Activated T-helper 1 cell treated with Interleukin-2 at 50 U/mL for 16 hours (primary cell): Measurements from ENCODE around the gene ATXN7L1.
"Not testable (repeated sequence)": the region's sequence is repeated elsewhere in the genome, so short reads cannot be mapped to it uniquely, and the experiment has no call there.

ENCODE experiments used
- DNase-seq: peaks from one replicate; pipeline ENCODE4 v3.0.0-alpha.2; 2020; ENCODE audit warnings: low read depth

ATXN7L1 gene

DNA sequence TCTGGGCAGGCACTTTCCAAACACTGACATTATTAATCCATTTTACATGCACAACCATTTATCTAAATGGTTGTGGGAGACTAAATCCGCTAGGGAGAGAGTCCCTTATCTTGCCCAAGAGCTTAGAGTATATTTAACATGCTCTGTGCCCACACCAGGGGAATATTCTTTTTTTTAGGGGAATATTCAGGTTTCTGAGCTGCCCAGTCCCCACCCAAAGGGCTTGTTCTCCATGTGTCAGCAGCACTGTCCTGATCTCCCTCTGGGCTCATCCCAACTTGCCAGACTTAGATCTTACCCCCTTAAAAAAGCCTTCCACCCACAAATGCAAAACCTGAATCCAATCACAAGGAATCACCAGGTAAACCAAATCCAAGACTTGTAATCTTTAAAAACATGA lies 132.1 kb downstream of the ATXN7L1 start:
- DNase-seq: no peak

GRCh38 chr7:105743351-105744090 lies 132.9 kb downstream of the ATXN7L1 start:
- no peak for DNase-seq

GRCh38 chr7:105742787-105743186 lies 133.6 kb downstream of the ATXN7L1 start:
- no peak for DNase-seq

GRCh38 chr7:105741982-105742381 lies 134.4 kb downstream of the ATXN7L1 start:
- DNase-seq: no peak

DNA sequence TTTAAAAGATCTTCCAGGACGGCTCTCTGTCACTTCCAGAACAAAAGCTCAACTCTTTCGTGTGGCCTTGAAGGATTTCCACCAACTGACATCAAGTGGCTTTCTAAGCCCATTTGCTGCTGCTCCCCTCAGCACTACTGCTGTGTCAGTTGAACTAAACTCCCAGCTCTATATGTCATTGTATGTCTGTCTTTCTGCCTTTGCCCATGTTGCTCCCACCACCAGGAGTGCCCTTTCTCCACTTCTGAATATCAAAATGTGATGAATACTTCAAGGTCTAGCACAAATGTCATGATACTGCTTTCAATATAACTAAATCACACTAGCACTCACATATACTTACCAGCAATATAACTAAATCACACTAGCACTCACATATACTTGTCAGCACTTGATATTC lies 138.3 kb downstream of the ATXN7L1 start:
- no peak for DNase-seq

- no peak for DNase-seq
Measured at GRCh38 chr7:105734233-105734632, 142.2 kb downstream of the ATXN7L1 start.

- no peak for DNase-seq
Measured at GRCh38 chr7:105731042-105731441, 145.4 kb downstream of the ATXN7L1 start.

GRCh38 chr7:105728028-105728427 lies 148.4 kb downstream of the ATXN7L1 start:
- DNase-seq: no peak

DNA sequence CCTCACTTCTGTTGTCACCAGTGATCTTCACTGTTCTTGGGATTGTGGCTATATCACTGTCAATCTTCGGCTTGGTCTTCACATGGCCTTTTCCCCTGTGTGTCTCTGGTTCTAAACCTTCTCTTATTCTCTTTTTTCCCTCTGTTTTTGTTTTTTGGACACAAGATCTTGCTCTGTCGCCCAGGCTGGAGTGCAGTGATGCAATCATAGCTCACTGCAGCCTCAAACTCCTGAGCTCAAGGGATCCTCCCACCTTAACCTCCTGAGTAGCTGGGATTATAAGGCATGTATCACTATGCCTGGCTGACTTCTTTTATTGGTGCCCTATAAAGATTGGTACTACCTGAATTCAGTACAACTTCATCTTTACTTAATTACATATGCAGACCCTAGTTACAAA lies 151.7 kb downstream of the ATXN7L1 start:
- DNase-seq: no peak

DNA sequence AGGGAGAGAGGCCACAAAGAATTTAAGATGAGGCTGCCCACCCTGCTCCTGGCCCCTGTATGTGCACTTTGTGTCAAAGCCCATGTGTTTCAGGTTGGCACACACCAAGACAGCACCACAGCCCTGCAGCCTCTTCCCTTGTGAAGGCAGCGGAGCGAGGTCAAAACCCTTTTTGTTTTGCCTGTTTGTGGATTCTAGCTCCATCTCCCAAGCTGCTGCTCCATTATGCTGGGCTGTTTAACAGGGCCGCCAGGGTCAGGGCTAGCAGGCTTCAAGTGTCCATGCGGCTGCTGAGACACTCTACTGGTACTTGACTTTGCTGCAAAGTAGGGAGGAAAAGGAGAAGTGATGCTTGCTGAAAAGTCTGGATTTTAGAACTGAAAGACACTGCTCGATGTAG lies 152.8 kb downstream of the ATXN7L1 start:
- DNase-seq: no peak

DNA sequence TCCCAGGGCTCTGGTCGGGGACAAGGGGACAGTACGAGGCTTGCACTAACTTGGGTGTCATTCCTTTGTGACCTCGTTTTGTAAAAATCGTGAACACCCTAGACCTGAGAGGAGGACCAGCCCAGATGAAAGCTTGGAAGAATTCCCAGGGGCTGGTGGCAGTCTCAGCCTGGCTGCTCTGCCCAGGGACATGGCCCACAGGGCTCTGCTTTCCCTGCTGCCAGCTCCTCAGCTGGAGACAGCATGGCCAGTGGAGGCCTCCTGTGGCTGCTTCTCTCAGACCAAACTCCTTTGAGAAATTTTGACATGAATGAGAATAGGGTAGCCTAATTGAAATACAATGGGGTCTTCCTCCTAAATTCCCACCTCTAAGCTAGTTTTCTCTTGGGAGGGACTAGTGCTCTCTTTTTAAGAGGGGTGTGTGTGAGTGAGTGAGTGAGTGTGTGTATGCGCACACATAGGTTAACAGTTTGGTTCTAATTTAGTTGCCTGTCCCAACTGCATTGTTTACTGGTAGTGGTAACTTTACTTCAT lies 154.8 kb downstream of the ATXN7L1 start:
- DNase-seq: no peak

DNA sequence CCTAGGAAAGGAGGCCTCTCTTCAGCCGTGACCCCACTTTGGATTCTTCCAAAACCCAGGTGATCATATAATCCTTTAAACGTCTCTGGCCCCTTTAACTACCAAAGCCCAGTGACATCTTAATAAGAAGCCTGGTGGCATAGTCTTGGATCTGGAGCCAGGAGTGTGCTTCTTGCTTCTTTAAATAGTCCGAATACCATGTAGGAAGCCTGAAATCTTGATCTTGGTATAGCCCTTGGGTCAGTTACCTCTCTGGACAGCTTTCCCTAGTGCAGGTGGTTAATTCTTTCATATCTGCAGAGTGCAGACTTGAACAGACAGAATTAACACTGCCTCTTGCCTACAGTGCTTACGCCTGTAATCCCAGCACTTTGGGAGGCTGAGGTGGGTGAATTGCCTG lies 156.5 kb downstream of the ATXN7L1 start:
- DNase-seq: no peak

DNA sequence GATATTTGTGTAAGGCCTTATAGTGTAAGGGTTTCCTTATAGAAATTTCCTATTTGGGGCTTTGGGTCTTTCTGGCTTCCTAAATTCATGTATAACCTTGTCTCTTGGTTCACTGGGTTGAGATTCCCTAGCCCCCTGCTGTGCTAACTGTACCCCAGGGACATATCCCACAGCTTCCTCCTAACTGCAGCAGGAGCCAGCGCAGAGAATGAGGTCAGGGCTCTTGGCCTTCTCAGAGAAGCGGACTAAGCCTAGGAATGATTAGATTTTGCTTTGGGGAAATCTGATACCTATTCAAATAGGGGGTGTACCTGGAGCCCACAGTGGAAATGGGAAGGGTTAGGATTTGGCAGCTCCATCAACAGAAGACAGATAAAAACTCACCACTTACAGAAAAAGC lies 157.0 kb downstream of the ATXN7L1 start:
- DNase-seq: no peak

DNA sequence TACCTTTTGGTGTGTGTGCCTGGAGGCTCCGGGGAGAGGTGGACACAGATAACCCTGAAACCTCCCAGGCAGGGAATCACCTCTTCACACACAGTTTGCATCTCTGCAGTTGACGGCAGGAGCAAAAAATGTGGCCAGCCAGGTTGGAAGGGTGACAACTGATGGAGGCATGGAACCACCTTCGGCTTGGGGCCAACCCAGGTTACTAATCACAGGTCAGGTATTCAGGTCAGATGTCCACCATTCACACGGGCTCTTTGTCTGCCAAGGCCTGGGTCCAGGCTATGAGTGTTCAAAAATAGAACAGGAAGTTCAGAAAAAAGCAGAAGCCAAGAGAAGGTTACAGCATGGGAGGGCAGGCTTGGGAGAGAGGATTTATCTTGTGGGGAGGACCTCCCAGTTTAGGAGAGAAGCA lies 157.9 kb downstream of the ATXN7L1 start:
- DNase-seq: no peak

- no peak for DNase-seq
Measured at GRCh38 chr7:105715528-105715927, 160.9 kb downstream of the ATXN7L1 start.

- no peak for DNase-seq
Measured at GRCh38 chr7:105713488-105714465, 162.6 kb downstream of the ATXN7L1 start.

- DNase-seq: no peak
Measured at GRCh38 chr7:105712877-105713276, 163.5 kb downstream of the ATXN7L1 start.

DNA sequence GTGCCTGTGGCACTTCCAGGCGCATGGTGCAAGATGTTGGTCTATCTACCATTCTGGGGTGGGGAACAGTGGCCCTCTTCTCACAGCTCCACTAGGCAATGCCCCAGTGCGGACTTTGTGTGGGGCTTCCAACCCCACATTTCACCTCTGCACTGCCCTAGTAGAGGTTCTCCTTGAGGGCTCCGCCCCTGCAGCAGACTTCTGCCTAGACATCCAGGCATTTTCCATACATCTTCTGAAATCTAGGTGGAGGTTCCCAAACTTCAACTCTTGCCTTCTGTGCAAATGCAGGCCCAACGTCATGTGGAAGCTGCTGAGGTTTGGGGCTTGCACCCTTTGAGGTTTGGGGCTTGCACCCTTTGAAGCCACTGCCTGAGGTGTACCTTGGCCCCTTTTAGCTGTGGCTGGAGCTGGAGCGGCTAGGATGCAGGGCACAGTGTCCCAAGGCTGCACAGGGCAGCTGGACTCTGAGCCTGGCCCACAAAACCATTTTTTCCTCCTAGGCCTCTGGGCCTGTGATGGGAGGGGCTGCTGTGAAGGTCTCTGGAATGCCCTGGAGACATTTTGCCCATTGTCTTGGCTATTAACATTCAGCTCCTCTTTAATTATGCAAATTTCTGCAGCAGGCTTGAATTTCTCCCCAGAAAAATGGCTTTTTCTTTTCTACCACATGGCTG lies 164.5 kb downstream of the ATXN7L1 start:
- DNase-seq: no peak

GRCh38 chr7:105710720-105711119 lies 165.7 kb downstream of the ATXN7L1 start:
- not testable (repeated sequence) for DNase-seq

GRCh38 chr7:105708763-105709080 lies 167.7 kb downstream of the ATXN7L1 start:
- DNase-seq: no peak

- no peak for DNase-seq
Measured at GRCh38 chr7:105707967-105708762, 168.2 kb downstream of the ATXN7L1 start.

DNA sequence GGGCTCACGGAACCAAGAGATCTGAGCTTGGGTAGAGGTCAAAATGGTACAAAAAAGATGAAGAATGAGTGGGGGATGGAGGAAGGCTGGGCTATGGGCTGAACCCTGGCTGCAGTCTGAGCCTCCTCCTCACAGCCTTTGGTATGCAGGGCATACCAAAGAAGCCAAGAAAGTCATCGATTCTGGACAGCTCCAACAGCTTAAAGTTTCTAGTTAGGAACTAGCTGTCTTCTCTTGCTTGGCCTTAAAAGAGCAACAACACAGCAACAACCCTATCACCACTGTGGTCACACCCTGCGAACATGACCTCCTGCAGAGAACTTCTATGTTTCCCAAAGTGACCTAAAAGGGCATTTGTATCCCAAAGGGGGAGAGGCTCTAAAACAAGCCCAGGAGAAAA lies 169.0 kb downstream of the ATXN7L1 start:
- no peak for DNase-seq
